K562 treated with DMSO at 1 percent for 48 hours (cell line): ENCODE data around the gene ACOX2. TPM values are rescaled to one million over a fixed set of nuclear protein-coding genes. Genes with fewer than 3 reads are reported as not detected.

Source experiments
- total RNA-seq: library from RNA; unstranded; fragments of 300-600 nt; gene quantifications from 2 replicates; pipeline ENCODE4 v1.2.3, GENCODE V29; 2022; ENCODE audit warnings: low replicate concordance; ENCODE audit errors: extremely low read depth

Gene ACOX2
- total RNA-seq: not detected in 2 replicates

DNA sequence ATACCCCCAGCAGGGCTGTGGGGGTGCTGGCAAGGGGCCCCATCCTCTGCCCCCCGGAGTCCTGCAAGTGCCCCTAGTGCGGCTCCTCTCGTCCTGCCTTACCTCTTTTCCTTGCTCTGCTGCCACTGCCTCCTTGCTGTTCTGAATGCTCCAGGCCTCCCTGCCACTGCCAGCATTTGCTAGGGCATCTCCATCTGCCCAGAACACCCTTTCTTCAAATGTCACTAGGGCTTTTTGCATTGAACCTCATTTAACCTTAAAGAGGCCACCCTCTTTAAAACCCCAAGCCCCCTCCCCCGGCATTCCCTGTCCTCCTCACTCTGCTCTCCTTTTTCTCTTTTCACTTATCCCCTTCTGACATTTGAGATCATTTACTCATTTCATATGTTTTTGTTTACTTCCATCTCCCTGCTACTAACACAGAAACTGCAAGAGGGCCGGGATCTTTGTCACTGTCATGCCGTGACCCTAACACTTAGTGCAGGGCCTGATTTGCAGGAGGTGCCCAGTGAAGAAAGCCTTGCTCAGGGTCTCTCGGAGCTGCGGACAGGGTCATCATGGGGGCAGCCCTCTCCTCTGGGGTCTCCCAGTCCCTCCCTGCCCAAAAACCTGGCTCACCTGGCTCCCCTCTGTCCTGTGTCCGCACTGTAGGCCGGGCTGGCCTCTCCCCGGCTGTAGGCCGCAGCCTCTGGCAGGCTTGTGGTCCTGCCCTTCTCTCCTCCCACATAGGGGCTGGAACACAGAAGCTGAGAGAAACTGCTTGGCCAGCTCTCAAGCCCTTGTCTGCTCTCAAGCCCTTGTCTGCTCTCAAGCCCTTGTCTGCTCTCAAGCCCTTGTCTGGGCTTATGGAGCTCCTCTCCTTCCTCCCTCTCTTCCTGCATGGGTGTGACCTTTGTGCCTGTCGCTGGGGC is at the start of gene ACOX2:
TSS of gene ACOX2 (minus strand) at position 690 of the 911 bp plus-strand sequence. CDS start 2,084 bp downstream, outside the sequence.

DNA sequence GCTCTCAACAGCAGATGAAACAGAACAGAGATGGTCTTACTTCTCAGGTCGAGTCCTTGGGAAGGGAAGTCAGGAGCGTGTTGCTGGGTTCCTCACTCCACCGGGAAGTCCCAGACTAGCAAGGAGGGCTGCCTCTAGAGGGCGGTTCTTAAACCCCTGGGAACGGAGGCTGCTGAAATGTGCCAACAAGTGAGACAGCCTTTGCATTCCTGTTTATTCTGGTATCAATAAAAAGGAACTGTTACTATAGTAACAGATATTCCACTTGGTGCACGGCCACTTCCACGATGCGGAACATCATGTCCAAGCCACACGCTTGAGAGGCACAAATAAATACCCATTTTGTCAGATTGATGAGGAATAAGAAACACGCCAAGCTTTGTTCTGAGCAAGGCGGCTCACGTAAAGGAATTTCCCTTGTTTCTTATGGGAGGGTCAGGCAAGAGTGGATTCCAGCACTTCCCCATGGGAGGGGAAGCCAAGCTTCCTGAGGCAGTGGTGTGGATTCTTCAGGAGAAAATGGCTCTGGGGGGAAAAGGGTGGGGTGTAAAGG is 40.4 kb upstream of the ACOX2 start, which contains the start of gene FAM107A:
TSS of gene FAM107A (minus strand) at position 123 of the 553 bp plus-strand sequence. CDS start 7,531 bp downstream, outside the sequence.

DNA sequence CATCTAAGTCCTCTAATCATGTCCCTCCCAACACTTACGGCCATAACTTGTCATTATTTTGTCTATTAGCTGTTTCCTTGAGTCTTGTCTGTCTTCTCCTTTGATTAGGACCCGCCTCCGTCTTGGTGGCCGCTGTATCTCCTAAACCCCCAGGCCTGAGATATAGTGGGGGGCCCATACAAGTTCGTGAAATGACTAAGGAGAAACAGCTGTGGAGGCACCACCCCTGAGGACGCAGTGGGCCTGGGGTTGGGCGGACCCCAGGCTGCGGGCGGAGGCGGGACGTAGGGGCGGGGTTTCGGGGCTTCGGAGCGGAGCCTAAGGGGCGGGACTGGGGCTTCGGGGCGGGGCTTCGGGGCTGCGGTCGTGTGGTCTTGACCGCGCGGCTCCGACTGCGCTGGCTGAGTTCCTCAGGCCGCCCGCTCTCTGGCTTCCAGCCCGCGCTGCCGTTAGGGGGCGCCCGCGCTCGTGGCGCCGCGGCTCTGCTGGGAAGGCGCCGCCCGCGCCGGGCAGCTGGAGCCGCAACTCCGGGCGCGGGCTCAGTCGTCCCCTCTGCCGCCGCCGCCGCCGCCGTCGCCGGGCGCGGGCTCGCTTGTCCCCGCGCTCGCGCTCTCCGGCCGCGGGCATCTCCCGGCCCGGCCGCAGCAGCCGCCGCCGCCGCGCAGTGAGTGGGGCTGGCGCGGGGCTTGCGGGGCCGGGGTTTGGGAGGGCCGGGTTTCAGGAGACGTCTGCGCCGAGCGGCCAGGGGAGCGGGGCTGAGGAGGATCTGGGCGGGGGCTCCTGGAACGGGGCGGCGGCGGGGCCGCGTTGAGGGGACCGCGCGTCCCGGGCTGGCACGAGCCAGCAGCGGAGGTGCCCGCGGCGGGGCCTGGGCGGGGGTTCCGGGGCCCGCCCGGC is 45.2 kb downstream of the ACOX2 start, which contains the start of gene KCTD6:
TSS of gene KCTD6 (plus strand) at position 591 of the 897 bp plus-strand sequence. CDS start 6,660 bp downstream, outside the sequence.

Other genes starting within 250 kb of the ACOX2 start
- gene RPP14, start 230.9 kb downstream of the ACOX2 start, total RNA-seq: not detected in 2 replicates
- not detected in 2 replicates for gene HTD2, start 230.7 kb downstream of the ACOX2 start, total RNA-seq
- gene PXK, start 204.3 kb downstream of the ACOX2 start, total RNA-seq: not detected in 2 replicates
- not detected in 2 replicates for gene PDHB, start 103.4 kb downstream of the ACOX2 start, total RNA-seq
- not detected in 2 replicates for gene KCTD6, start 45.1 kb downstream of the ACOX2 start, total RNA-seq
- gene FAM107A, start 40.2 kb upstream of the ACOX2 start, total RNA-seq: not detected in 2 replicates
- not detected in 2 replicates for gene FAM3D, start 129.6 kb upstream of the ACOX2 start, total RNA-seq